ENCODE measurements around the gene ZNF263.

ZNF263 gene

GRCh38 chr16:3274947-3275346 lies 8.3 kb upstream of the ZNF263 start:
- Histone ChIP-seq H3K27me3 (ENCODE audit: insufficient read depth, poor library complexity, severe bottlenecking) (no peaks in the 10 kb centered on the region), H3K4me3 (replicated peaks; ENCODE audit: insufficient read depth, low read length) (no peak overlapping the region), H3K27ac (replicated peaks) (no peak overlapping the region)
- DNase-seq (ENCODE audit: low read depth in 1 of 2, low spot score in 1 of 2) = no peak
- no peak for TF ChIP-seq GABPA (IDR thresholded peaks at IDR 0.05; ENCODE audit: low read depth)
- TF ChIP-seq CTCF (IDR thresholded peaks at IDR 0.05; ENCODE audit: insufficient read depth, low read length) = no peak
- TF ChIP-seq REST (IDR thresholded peaks at IDR 0.05; ENCODE audit: insufficient replicate concordance, low read depth) = no peak

- Histone ChIP-seq H3K27ac (replicated peaks) (no peak overlapping the region), H3K4me3 (replicated peaks; ENCODE audit: insufficient read depth, low read length) (no peak overlapping the region), H3K27me3 (ENCODE audit: insufficient read depth, poor library complexity, severe bottlenecking) (no peaks in the 10 kb centered on the region)
- DNase-seq (ENCODE audit: low read depth in 1 of 2, low spot score in 1 of 2) = no peak
- TF ChIP-seq CTCF (IDR thresholded peaks at IDR 0.05; ENCODE audit: insufficient read depth, low read length) (no peak), SPI1 (IDR thresholded peaks at IDR 0.05; ENCODE audit: borderline replicate concordance, low read depth) (no peak), POLR2AphosphoS5 (IDR thresholded peaks at IDR 0.05; ENCODE audit: low read depth) (no peak), REST (IDR thresholded peaks at IDR 0.05; ENCODE audit: insufficient replicate concordance, low read depth) (no peak), GABPA (IDR thresholded peaks at IDR 0.05; ENCODE audit: low read depth) (no peak)
These were observed 6.6 kb upstream of the ZNF263 start for GRCh38 chr16:3276679-3277078.

GRCh38 chr16:3281222-3281820 lies 2.0 kb upstream of the ZNF263 start:
- peak in 1 of 2 experiments; percentile 53 for DNase-seq (ENCODE audit: low read depth in 1 of 2, low spot score in 1 of 2)
- Histone ChIP-seq H3K27me3 (ENCODE audit: insufficient read depth, poor library complexity, severe bottlenecking) (no peaks in the 10 kb centered on the region), H3K4me3 (replicated peaks; ENCODE audit: insufficient read depth, low read length) (no peak overlapping the region), H3K27ac (replicated peaks) (peak overlapping the region; percentile 36)
- TF ChIP-seq POLR2AphosphoS5 (IDR thresholded peaks at IDR 0.05; ENCODE audit: low read depth) = no peak
- no peak for TF ChIP-seq SPI1 (IDR thresholded peaks at IDR 0.05; ENCODE audit: borderline replicate concordance, low read depth)
- TF ChIP-seq REST (IDR thresholded peaks at IDR 0.05; ENCODE audit: insufficient replicate concordance, low read depth) = no peak
